SKM-1 treated with dmso at 0.1 percent for 144 hours (cell line): Measurements from ENCODE around the gene PRKD1.
"Not testable (repeated sequence)": the region's sequence is repeated elsewhere in the genome, so short reads cannot be mapped to it uniquely, and the experiment has no call there.

Experiments used
- DNase-seq: peaks from one replicate; lab custom pipeline; 2025; ENCODE audit not compliant: unreplicated experiment; lab: John Stamatoyannopoulos, UW

The PRKD1 gene

DNA sequence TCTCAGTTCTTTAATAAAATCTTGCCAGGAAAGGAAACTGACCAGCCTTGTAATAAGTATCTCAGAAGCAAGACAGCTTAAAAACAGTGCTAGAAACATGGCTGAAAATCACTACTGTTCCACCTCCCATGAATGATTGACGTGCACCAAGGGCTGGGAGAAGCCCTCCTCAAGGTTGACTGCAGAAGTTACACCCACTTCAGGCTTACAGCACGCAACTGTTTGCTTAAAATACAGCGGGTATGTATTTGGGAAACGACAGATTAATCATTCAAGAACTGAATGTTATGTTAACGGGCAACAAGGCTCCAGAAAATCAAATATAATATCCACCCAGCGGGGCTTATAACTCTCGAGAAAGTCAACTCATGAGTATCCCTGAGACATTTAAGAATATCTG, 22.1 kb downstream of the PRKD1 start:
- no peak for DNase-seq

DNA sequence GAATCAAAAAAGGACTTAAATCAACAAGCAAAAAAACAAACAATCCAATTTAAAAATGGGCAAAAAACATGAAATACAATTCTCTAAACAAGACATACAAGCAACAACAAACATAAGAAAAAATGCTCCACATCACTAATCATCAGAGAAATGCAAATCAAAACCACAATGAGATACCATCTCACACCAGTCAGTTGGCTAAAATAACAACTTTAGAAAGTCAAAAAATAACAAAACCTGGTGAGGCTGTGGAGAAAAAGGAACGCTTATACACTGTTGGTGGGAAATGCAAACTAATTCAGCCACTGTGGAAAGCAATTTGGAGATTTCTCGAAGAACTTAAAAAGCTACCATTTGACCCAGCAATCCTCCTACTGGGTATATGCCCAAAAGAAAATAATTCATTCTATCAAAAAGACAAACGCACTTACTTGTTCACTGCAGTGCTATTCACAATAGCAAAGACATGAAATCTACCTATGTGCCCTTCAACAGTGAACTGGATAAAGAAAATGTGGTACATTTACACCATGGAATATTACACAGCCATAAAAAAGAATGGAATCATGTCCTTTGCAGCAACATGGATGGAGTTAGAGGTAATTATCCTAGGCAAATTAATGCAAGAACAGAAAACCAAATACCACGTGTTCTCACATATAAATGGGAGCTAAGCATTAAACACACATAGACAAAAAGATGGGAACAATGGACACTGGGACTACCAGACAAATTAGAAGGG, 26.9 kb downstream of the PRKD1 start:
- DNase-seq, result no peak

DNA sequence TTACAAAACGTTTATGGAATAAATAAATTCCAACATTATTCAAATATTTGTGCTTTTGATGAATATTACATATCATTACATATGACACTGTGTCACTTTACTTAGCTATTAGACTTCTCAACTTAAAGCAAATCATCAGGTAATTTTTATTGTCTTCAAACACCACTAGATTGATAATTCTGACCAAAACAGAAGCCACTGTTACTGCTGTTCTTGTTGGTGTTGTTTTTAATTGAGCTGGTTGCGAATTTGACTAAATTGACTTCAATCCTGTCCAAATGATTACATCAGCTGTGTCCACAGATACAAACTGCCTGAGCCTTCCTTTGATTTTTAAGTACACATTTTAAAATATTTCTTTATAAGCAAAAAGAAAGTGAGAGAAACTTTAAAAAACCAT, 29.2 kb downstream of the PRKD1 start:
- DNase-seq, result no peak

DNA sequence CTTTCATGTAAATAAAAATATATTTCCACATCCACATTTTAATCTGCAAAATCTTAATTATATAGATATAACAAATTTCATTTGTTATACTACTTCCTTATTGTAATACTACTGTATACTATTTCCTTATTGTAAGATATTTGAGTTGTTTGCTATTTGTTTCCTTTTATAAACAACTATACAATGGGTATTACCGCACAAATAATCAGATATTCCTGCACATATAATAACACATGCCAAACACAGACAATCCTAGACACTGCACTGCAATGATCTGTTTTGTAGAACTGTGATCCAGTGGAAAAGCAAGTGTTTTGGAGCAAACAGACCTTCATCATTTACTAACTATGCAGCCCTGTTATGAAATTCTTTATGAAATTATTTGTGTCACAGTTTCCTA, 30.5 kb downstream of the PRKD1 start:
- DNase-seq, result no peak

DNA sequence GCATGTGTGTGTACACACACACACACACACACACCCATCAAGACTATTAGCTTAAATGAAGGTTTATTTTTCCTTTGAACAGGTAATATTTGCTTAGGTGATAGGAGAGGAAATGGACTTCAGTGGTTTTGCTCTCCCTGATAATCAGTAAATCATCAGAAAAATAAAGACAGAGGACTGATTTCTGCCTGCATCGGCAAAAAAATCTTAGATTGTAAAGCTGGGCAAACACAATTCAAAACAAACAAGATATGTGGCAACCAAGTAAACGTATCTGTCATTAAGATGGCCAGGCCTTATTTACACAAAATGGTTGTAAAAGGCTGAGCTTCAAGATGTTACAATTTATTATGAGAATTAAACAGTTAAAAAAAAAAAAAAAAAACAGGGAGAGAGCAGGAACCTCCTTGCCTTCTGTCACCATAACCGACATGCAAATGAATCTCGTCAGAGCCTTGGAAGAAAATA, 31.3 kb downstream of the PRKD1 start:
- DNase-seq, result no peak

DNA sequence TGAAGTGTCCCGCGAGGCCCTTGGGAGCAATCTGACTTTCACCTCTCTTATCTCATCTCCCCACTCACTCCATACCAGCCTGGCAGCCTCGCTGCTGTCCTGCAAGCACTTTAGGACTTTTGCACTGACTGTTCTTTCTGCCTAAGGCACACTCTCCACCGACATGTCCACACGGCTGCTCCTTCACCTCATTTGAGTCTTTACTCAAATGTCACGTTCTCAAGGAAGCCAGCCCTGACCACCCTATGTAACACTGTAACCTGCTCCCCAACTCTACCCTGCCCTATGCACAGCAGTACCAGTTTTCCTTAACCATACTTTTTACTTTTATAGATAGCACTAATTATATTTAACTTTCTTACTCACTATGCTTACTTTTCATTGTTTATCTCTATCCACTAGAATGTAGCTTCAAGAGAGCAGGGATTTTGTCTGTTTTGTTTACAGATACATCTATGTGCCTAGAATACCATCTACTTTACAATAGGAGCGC, 32.0 kb downstream of the PRKD1 start:
- no peak for DNase-seq

DNA sequence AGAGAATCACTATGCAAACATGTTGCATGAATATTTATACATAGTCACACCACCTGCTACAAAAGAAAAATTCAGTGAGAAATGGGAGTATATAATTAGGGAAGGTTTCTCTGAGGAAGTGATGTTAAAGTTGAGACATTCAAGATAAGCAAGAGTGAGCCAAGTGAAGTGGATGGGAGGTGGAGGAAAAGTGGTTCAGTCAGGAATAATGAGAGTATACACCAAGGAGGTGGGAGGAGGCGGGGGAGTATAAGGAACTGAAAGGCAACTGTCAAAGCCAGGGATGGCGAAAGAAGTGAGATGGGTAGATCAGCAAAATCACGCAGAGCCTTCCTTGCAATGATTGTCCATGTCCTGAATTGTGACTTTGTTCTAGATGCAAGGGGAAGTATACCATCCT, 33.7 kb downstream of the PRKD1 start:
- DNase-seq, result no peak

DNA sequence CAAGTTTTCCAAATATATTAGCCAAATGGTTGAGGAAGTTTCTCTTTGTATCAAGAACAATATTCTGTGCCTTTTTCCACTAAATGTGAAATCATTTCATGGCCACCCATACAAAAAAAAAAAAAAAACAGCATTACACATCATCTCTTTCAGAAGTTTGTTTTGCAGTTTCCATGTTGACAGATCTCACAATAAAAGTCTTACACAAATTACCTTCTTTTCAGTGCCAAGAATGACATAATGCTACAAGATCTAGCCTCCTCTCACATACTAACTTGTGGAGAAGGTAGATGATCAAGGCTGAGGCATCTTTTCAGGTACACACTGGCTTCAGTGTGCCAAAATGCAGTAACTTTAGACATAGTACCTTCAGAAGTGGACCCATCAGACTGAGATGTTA, 35.3 kb downstream of the PRKD1 start:
- no peak for DNase-seq

DNA sequence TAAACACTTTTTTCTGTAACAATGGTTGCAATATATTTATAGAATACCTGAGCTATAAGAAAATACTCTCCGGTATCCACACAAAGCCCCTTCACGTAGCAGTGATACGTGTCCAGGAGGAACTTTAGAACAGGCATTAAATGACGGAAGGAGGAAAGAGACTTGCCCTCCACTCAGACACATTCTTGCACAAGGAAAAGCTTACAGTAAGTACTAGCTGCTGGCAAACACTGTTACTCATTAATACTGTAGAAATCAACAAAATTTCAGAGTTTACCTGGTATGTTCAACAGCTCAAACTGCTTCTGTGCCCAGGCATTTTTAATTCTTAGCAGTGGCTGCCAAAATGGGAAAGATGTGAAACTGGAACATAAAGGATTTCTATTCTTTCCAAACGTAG, 41.7 kb downstream of the PRKD1 start:
- no peak for DNase-seq

DNA sequence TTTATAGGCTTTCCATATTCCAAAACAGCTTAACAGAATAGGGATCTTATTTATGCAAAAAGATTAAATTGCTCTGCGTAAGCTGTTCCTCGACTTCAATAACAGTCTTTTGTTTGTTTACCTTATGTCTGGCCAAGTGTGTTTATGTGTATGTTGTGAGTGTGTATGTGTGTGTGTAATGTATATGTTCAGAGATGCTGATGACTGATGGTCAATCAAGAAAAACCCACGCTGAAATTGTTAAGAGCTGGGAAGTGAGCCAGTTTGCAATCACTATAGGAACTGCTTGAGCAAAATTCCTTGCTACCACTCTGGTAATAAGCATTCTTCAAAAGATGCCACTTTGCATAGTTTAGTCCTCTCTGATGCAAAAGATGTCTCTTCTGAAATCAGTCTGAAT, 59.6 kb downstream of the PRKD1 start:
- no peak for DNase-seq

DNA sequence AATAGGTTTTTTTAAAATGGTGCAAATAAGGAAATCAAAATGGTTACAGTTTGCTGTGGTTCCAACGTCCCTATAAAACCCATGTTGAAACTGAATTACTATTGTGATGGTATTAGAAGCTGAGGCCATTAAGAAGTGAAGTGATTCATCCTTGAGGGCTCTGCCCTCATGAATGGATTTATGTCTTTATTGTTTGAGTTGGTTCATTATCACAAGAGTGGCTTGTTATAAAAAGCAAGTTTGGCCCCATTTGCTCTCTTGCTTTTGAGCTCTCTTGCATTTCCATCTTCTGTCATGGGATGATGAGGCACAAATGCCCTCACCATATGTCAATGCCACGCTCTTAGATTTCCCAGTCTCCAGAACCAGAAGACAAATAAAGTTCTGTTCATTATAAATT, 62.3 kb downstream of the PRKD1 start:
- no peak for DNase-seq

DNA sequence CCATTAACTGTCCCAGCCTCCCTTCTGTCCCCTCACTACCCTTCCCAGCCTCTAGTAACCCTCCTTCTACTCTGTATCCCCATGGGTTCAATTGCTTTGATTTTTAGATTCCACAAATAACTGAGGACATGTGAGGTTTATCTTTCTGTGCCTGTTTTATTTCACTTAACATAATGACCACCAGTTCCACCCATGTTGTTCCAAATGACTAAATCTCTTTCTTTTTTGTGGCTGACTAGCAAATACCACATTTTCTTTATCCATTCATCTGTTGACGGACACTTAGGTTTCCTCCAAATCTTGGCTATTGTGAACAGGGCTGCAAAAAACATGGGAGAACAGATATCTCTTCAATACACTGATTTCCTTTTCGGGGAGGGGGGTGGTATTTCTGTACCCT, 65.7 kb downstream of the PRKD1 start:
- DNase-seq, result no peak

DNA sequence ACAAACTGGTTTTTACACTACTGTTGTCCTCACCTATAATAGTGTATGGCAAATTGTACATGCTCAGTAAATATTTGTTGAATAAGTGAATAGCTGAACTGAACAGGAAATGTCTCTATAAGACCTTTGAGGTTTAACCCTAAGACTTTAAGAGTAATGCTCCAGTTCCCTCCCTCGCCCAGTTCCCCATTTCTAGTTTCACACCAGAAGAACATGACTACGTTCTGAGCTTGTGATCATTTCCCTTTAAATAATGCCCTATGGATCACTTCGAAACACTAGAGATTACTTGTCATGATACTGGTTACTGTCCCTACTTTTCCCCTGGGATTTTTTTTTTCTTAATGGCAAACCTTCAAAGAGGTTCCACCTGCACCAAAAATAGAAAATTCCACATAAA, 69.3 kb downstream of the PRKD1 start:
- peak; percentile 43 for DNase-seq

DNA sequence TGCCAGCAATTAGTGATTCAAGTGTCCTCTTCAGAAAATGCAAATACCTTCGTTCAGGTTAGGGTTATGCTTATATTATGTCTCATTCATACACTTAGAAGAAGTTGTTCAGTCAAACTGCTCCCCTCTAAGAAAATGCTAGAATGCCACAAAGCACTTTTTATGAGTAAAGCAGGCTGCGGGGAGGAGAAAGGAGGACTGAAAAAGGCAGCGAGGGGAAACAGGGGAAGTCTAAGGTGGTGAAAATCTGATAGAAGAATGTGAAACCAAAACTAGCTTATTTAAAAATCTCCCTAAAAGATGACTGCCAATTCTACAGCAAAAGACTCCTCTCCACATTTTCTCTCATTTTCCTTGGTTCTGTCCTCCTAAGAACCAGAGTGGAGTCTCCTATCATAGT, 70.1 kb downstream of the PRKD1 start:
- DNase-seq, result no peak

DNA sequence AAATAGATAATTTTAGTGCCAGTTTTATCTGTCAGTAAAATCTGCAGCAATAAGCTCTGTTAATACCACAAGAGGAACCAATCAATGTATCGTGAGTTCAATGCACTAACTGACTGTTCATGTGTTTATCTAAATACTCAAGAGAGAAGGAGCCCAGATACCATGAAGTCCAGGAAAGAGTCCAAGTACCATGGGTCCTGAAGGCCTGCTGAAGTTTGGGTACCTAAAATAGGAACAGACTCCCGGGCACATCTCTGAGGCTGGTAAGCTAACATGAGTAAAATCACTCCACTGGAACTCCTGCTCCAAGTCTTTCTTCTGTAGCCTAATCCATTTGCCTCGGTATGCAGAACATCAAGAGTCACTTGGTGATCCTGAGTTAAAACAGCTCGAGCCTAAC, 71.1 kb downstream of the PRKD1 start:
- DNase-seq, result no peak

DNA sequence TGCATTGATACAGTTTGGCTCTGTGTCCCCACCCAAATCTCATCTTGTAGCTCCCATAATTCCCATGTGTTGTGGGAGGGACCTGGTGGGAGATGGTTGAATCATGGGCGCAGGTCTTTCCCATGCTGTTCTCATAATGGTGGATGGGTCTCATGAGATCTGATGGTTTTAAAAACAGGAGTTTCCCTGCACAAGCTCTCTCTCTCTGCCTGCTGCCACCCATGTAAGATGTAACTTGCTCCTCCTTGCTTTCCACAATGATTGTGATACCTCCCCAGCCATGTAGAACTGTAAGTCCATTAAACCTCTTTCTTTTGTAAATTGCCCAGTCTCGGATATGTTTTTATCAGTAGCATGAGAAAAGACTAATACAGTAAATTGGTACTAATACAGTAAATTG, 74.0 kb downstream of the PRKD1 start:
- not testable (repeated sequence) for DNase-seq

DNA sequence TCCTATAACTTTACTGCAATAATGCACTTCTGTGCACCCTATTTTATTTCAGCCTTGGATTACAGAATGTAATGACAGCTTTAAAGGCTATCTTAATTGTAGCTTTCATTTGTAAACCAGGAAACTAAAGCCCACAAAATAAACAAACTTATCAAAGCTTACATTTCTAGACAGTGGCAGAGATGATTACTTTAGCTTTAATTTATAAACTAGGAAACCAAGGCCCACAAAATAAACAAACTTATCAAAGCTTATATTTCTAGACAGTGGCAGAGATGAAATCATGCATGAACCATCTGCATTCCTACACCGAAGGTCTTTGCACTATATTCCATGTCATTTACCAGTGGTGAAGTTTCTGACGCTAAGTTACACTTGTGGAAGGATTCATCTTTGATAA, 74.4 kb downstream of the PRKD1 start:
- DNase-seq, result no peak

DNA sequence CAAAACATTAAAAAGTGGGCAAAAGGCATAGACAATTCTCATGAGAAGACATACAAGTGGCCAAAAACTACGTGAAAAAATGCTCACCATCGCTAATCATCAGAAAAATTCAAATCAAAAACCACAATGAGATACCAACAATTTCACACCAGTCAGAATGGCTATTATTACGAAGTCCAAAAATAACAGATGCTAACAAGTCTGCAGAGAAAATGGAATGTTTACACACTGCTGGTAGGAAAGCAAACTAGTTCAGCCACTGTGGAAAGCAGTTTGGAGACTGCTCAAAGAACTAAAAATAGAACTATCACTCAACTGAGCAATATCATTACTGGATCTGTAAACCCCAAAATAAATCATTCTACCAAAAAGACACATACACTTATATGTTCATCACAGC, 76.2 kb downstream of the PRKD1 start:
- DNase-seq, result no peak

DNA sequence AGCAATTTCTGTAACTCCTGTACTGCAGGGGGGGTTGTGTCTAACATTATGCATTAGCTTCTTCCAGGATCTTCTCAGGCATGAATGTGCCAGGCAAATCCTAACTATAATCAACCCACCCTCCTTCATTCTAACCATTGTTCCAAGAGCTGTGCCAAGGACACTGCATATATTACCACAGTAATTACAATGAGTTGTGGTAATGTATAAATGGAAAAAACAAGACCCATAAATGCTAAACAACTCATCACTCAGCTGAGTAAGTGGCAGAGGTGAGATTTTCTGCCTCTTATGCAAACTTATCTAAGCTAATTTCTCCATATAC, 80.6 kb downstream of the PRKD1 start:
- DNase-seq, result no peak

DNA sequence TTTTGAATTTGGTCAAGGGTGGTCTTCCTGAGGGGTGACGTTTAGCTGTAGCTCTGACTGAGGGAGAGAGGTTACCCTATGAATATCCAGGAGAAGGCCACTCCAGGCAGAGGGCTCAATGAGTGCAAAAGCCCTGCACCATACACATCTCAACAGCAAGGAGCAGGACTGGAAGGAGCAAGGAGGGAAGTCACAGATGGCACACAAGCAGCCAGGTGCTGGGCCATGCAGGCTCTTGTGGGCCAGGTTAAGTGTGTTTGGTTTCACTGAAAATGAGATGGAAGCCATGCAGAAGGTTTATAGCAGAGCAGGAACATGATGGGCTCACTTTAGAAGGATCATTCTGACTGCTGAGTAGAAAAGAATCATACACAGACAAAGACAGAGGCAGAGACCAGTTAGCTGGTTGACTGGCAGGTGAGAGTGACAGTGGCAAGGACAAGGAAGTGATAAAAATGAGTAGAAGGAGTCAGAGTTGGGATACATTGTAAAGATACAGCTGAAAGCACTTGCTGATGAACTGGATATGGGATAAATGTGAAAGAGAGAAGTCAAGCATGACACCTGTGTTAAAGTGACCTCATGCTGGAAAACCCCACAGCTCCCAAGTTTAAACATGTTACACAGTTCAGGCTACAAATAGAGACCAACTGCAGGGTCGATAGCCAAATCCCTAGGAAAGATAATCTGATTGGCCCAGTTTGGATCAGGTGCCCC, 81.2 kb downstream of the PRKD1 start:
- no peak for DNase-seq

DNA sequence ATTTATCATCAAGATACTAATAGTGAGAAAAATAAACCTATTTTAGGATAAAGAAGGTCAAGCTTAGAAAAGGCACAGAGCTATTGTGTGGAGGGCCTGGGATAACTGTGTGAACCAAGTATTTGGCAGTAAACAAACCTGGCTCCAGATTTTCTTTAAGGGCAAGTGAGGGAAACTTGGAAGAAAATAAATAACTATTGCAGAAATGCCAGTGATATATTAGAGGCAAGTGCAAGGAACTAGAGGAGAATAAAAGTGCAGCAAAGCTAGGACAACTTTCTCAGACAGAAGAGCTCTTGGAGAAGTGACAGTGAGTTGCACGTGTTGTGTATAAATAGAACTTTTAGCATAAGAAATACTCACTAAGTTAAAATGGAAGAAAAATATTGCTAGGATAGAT, 83.7 kb downstream of the PRKD1 start:
- no peak for DNase-seq

DNA sequence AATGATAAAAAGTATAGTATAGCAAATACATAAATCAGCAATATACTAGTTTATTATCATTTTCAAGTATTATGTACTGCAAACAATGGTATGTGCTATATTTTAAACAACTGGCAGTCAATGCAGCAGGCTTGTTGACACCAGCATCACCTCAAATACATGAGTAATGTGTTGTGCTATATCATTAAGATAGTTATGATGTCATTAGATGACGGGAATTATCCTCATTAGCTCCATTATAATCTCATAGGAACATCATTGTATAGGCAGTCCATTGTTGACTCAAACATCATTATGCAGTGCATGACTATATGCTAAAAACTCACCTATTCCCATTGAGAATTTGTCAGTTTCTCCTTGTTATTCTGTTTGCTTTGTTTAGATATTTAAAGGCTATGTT, 85.4 kb downstream of the PRKD1 start:
- no peak for DNase-seq
